Stimulated activated CD4-positive, alpha-beta T cell treated with anti-CD3 and anti-CD28 coated beads, Interleukin-4, amount 100 ng/mL, for 24 hours (primary cell): ENCODE measurements around the gene CFAP92.
"Not testable (repeated sequence)": the region's sequence is repeated elsewhere in the genome, so short reads cannot be mapped to it uniquely, and the experiment has no call there.

Source experiments
- DNase-seq: peaks from one replicate; pipeline ENCODE4 v3.0.0-alpha.2; 2020

Gene CFAP92

GRCh38 chr3:128880455-128880854 lies 113.4 kb downstream of the CFAP92 start:
- not testable (repeated sequence) for DNase-seq

- peak; percentile 12 for DNase-seq
These were observed 113.9 kb downstream of the CFAP92 start for GRCh38 chr3:128879991-128880390.

GRCh38 chr3:128879125-128879969 lies 114.5 kb downstream of the CFAP92 start, which contains the start of gene ACAD9:
Gene ACAD9, plus strand, starts transcription at chr3:128879620. Its CDS starts 72 bp downstream, at chr3:128879692.
- DNase-seq = peak; percentile 97

GRCh38 chr3:128878556-128879124 lies 115.2 kb downstream of the CFAP92 start:
- DNase-seq = peak; percentile 22

- no peak for DNase-seq
These were observed 115.8 kb downstream of the CFAP92 start for GRCh38 chr3:128878011-128878457.

- DNase-seq = peak; percentile 67
These were observed 118.2 kb downstream of the CFAP92 start for GRCh38 chr3:128875556-128876120.

GRCh38 chr3:128874481-128875180 lies 119.2 kb downstream of the CFAP92 start:
- DNase-seq = no peak

GRCh38 chr3:128873244-128874022 lies 120.4 kb downstream of the CFAP92 start:
- no peak for DNase-seq

GRCh38 chr3:128872744-128873143 lies 121.1 kb downstream of the CFAP92 start:
- no peak for DNase-seq

- no peak for DNase-seq
These were observed 121.6 kb downstream of the CFAP92 start for GRCh38 chr3:128872282-128872681.

- no peak for DNase-seq
These were observed 123.5 kb downstream of the CFAP92 start for GRCh38 chr3:128870347-128870746.

- DNase-seq = no peak
These were observed 126.4 kb downstream of the CFAP92 start for GRCh38 chr3:128867200-128868125.

GRCh38 chr3:128864849-128865804 lies 128.7 kb downstream of the CFAP92 start:
- not testable (repeated sequence) for DNase-seq

GRCh38 chr3:128864351-128864811 lies 129.5 kb downstream of the CFAP92 start:
- DNase-seq = no peak

GRCh38 chr3:128863560-128863959 lies 130.3 kb downstream of the CFAP92 start:
- DNase-seq = no peak

GRCh38 chr3:128861491-128861890 lies 132.4 kb downstream of the CFAP92 start:
- no peak for DNase-seq
